ENCODE measurements around the gene KRABD2.

The KRABD2 gene

DNA sequence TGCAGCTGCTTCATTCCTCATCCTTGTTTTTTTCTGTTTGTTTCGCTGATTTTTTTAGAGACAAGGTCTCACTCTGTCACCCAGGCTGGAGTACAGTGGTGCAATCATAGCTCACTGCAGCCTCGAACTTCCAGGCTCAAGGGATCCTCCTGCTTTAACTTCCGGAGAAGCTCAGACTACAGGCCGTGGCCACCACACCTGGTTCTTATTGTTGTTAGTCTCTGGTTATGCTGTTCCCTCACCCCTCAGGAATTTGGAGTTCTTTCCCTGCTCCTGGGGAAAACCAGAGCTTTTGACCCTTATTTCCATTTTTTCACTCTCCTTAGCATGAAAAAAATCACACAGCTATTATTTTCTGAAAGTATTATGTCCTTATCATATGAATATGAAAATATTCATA is 35.0 kb downstream of the KRABD2 start:
- dilution Hi-C loops (cut with MboI; ENCODE audit: extremely low pct_ligation_motif_present, low sequenced_read_pairs) = no loop called here
- no peaks in the 10 kb centered on the region for H3K36me3 ChIP-seq (ENCODE audit: control insufficient read depth in 2 of 2, extremely low read depth in 1 of 2, insufficient read depth in 2 of 2, low read length in 2 of 2)
- no peak for FAIRE-seq
- H3K4me3 ChIP-seq (ENCODE audit: control insufficient read depth in 2 of 3, extremely low read depth in 1 of 3, insufficient read depth in 2 of 3, low read depth in 1 of 3, low read length in 3 of 3) = no peak overlapping the region
- no peak overlapping the region for H3K9ac ChIP-seq (ENCODE audit: control insufficient read depth, extremely low read depth, insufficient read depth, low read length)
- no peak overlapping the region for H3K4me2 ChIP-seq (ENCODE audit: control insufficient read depth, extremely low read depth, insufficient read depth, low read depth, low read length)
- no peak for TF ChIP-seq EZH2 (IDR thresholded peaks at IDR 0.05; ENCODE audit: low read length)
- TF ChIP-seq, protein P1, sequence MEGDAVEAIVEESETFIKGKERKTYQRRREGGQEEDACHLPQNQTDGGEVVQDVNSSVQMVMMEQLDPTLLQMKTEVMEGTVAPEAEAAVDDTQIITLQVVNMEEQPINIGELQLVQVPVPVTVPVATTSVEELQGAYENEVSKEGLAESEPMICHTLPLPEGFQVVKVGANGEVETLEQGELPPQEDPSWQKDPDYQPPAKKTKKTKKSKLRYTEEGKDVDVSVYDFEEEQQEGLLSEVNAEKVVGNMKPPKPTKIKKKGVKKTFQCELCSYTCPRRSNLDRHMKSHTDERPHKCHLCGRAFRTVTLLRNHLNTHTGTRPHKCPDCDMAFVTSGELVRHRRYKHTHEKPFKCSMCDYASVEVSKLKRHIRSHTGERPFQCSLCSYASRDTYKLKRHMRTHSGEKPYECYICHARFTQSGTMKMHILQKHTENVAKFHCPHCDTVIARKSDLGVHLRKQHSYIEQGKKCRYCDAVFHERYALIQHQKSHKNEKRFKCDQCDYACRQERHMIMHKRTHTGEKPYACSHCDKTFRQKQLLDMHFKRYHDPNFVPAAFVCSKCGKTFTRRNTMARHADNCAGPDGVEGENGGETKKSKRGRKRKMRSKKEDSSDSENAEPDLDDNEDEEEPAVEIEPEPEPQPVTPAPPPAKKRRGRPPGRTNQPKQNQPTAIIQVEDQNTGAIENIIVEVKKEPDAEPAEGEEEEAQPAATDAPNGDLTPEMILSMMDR (optimal IDR thresholded peaks at IDR 0.05 in 1 of 3, IDR thresholded peaks at IDR 0.05 in 1 of 3, conservative IDR thresholded peaks at IDR 0.05 in 1 of 3; ENCODE audit: extremely low read depth in 1 of 3, insufficient read depth in 2 of 3, low read length in 3 of 3) = no peak
- no peaks in the 10 kb centered on the region for H3K4me1 ChIP-seq (ENCODE audit: control insufficient read depth, extremely low read depth, insufficient read depth, low read length)
- no peaks in the 10 kb centered on the region for H3K79me2 ChIP-seq (ENCODE audit: control insufficient read depth, insufficient read depth, low read length)
- H3K27me3 ChIP-seq (ENCODE audit: control insufficient read depth, extremely low read depth, insufficient read depth, low read length) = peaks cover 10% of the 10 kb centered on the region
- H3K9me3 ChIP-seq (ENCODE audit: control insufficient read depth, low read depth, low read length) = no peaks in the 10 kb centered on the region
- H3K27ac ChIP-seq (ENCODE audit: control insufficient read depth, insufficient read depth, low read length) = no peak overlapping the region
- no peaks in the 10 kb centered on the region for H4K20me1 ChIP-seq (ENCODE audit: control insufficient read depth, extremely low read depth, insufficient read depth, low read length)
- H2AFZ ChIP-seq (ENCODE audit: control insufficient read depth, low read length) = no peak overlapping the region
- H3K9me1 ChIP-seq (ENCODE audit: control insufficient read depth, extremely low read depth, insufficient read depth, low read length) = no peaks in the 10 kb centered on the region
- no peak for DNase-seq (ENCODE audit: low read depth, low spot score)

DNA sequence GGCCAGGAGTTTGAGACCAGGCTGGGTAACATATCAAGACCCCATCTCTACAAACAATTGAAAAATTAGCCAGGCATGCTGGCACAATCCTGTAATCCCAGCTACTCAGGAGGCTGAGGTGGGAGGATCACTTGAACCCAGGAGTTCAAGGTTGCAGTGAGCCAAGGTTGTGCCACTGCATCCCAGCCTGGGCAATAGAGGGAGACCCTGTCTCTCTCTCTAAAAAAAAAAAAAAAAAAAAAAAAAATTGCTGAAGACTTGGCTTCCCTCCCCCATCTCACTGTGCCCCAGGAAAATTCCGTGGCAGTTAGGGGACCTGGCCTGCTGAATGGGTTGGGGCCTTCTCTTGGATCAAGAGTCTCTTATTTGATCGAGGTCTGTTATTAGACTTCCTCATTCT is 37.0 kb downstream of the KRABD2 start, which contains the start of gene ODF4:
Gene ODF4, plus strand, starts transcription at position 301 of the 400 bp plus-strand sequence. CDS start 212 bp downstream, outside the sequence.
- Histone ChIP-seq H3K27ac (ENCODE audit: control insufficient read depth, insufficient read depth, low read length) (no peak within 1 kb of the TSS), H3K4me2 (ENCODE audit: control insufficient read depth, extremely low read depth, insufficient read depth, low read depth, low read length) (no peak within 1 kb of the TSS), H3K9me1 (ENCODE audit: control insufficient read depth, extremely low read depth, insufficient read depth, low read length) (no peaks in the 10 kb centered on the region), H2AFZ (ENCODE audit: control insufficient read depth, low read length) (no peak within 1 kb of the TSS), H3K4me3 (ENCODE audit: control insufficient read depth in 2 of 3, extremely low read depth in 1 of 3, insufficient read depth in 2 of 3, low read depth in 1 of 3, low read length in 3 of 3) (no peak within 1 kb of the TSS), H3K4me1 (ENCODE audit: control insufficient read depth, extremely low read depth, insufficient read depth, low read length) (no peaks in the 10 kb centered on the region), H3K9ac (ENCODE audit: control insufficient read depth, extremely low read depth, insufficient read depth, low read length) (no peak within 1 kb of the TSS), H4K20me1 (ENCODE audit: control insufficient read depth, extremely low read depth, insufficient read depth, low read length) (no peaks in the 10 kb centered on the region), H3K27me3 (ENCODE audit: control insufficient read depth, extremely low read depth, insufficient read depth, low read length) (no peaks in the 10 kb centered on the region), H3K79me2 (ENCODE audit: control insufficient read depth, insufficient read depth, low read length) (no peaks in the 10 kb centered on the region), H3K9me3 (ENCODE audit: control insufficient read depth, low read depth, low read length) (no peaks in the 10 kb centered on the region), H3K36me3 (ENCODE audit: control insufficient read depth in 2 of 2, extremely low read depth in 1 of 2, insufficient read depth in 2 of 2, low read length in 2 of 2) (no peaks in the 10 kb centered on the region)
- dilution Hi-C loops (cut with MboI; ENCODE audit: extremely low pct_ligation_motif_present, low sequenced_read_pairs) = no loop called here
- DNase-seq (ENCODE audit: low read depth, low spot score) (no peak), FAIRE-seq (no peak)
- no peak for TF ChIP-seq EZH2 (IDR thresholded peaks at IDR 0.05; ENCODE audit: low read length)
- TF ChIP-seq, protein P1 (optimal IDR thresholded peaks at IDR 0.05 in 1 of 3, IDR thresholded peaks at IDR 0.05 in 1 of 3, conservative IDR thresholded peaks at IDR 0.05 in 1 of 3; ENCODE audit: extremely low read depth in 1 of 3, insufficient read depth in 2 of 3, low read length in 3 of 3) = no peak
